NB4 (cell line): Measurements from ENCODE around the gene BATF2.

Source experiments
- MYC ChIP-seq: IDR thresholded peaks from 2 replicates; pipeline ENCODE4 v1.6.1; 2011; ENCODE audit warnings: low read depth, low read length
- POLR2A ChIP-seq: IDR thresholded peaks from 2 replicates; pipeline ENCODE4 v1.6.1; 2011; ENCODE audit warnings: mild to moderate bottlenecking; ENCODE audit not compliant: insufficient read length; ENCODE audit errors: extremely low read depth
- TF ChIP-seq, protein P1 (sequence below): IDR thresholded peaks from one replicate; pipeline ENCODE4 v1.5.1; 2012; ENCODE audit warnings: low read depth, low read length
- TF ChIP-seq, protein P2 (sequence below): IDR thresholded peaks from 2 replicates; pipeline ENCODE4 v1.6.1; 2011; ENCODE audit warnings: low read depth, low read length

DNA sequence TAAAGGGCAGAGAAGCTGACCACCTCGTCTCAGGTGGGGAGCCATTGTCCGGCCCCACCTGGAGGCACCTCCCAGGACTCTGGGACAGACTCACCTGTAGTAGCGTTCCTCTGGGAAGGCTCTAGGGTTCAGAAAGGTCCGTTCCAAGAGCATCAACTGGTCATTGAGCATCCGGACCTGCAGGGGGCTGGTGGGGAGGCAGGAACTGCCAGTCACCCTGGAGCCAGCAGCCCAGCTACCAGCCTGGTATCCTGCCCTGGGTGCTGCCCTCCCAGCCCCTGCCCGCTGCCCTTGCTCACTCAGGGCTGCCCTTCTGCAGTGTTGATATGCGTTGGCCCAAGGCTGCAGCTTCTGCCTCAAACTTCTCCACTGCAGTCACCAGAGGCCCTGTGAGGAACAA is 49.0 kb upstream of the BATF2 start:
- TF ChIP-seq, protein P1, sequence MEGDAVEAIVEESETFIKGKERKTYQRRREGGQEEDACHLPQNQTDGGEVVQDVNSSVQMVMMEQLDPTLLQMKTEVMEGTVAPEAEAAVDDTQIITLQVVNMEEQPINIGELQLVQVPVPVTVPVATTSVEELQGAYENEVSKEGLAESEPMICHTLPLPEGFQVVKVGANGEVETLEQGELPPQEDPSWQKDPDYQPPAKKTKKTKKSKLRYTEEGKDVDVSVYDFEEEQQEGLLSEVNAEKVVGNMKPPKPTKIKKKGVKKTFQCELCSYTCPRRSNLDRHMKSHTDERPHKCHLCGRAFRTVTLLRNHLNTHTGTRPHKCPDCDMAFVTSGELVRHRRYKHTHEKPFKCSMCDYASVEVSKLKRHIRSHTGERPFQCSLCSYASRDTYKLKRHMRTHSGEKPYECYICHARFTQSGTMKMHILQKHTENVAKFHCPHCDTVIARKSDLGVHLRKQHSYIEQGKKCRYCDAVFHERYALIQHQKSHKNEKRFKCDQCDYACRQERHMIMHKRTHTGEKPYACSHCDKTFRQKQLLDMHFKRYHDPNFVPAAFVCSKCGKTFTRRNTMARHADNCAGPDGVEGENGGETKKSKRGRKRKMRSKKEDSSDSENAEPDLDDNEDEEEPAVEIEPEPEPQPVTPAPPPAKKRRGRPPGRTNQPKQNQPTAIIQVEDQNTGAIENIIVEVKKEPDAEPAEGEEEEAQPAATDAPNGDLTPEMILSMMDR, result no peak
- TF ChIP-seq POLR2A, result no peak
- TF ChIP-seq, protein P2, sequence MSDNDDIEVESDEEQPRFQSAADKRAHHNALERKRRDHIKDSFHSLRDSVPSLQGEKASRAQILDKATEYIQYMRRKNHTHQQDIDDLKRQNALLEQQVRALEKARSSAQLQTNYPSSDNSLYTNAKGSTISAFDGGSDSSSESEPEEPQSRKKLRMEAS, result no peak
- no peak for TF ChIP-seq MYC
